Esophagus squamous epithelium (tissue), 5 donors: Measurements from ENCODE around the gene TNFAIP2. TPM values are rescaled to one million over a fixed set of nuclear protein-coding genes. Genes with fewer than 3 reads are reported as not detected.

ENCODE experiments used
- DNase-seq: peaks from one replicate; lab custom pipeline; 2025; lab: John Stamatoyannopoulos, UW
- H3K27ac ChIP-seq, 4 donors: fragments of 200-600 bp; sonication (generic); one replicate each; pipeline ENCODE4 v1.5.1; 2016 to 2019; ENCODE audit warnings: mild to moderate bottlenecking in 1 of 4
- H3K27me3 ChIP-seq, 4 donors: fragments of 200-600 bp; sonication (generic); 1 replicate in 3 of 4; 2 replicates in 1 of 4; pipeline versions ENCODE4 v1.5.1 to v1.6.0; 2017 to 2021; ENCODE audit warnings: antibody characterized with exemption in 1 of 4
- H3K36me3 ChIP-seq, 3 donors: fragments of 200-600 bp; sonication (generic); one replicate each; pipeline ENCODE4 v1.5.1; 2016 to 2019
- H3K4me1 ChIP-seq, 3 donors: fragments of 200-600 bp; sonication (generic); one replicate each; pipeline ENCODE4 v1.5.1; 2017 to 2019
- H3K4me3 ChIP-seq, 4 donors: fragments of 200-600 bp; sonication (generic); 1 replicate in 3 of 4; 2 replicates in 1 of 4; pipeline ENCODE4 v1.5.1; 2016 to 2019; ENCODE audit warnings: mild to moderate bottlenecking in 2 of 4, moderate library complexity in 1 of 4
- H3K9me3 ChIP-seq, 3 donors: fragments of 200-600 bp; sonication (generic); one replicate each; pipeline ENCODE4 v1.5.1; 2016 to 2019
- POLR2A ChIP-seq, 4 donors: fragments of 450-650 bp; IDR thresholded peaks; one replicate each; pipeline ENCODE4 v1.6.1; 2017; ENCODE audit warnings: antibody characterized with exemption in 4 of 4, mild to moderate bottlenecking in 4 of 4, moderate library complexity in 3 of 4
- WGBS, 2 donors: methylation state at CpG; one replicate each; pipeline ENCODE4 v1.1.5; 2018; 5-methylcytosine and 5-hydroxymethylcytosine counted together
- intact Hi-C: fragments of 100-400 bp; cut with DNase I; formaldehyde crosslinking; loops from one replicate; pipeline ENCODE4 v1.15.0; 2022
- total RNA-seq, 4 donors: library from RNA; depleted of rRNA; stranded (reverse); fragments of >200 nt; gene quantifications; one replicate each; pipeline ENCODE4 v1.1.0, GENCODE V29; 2016
- TF ChIP-seq, protein P1 (sequence below), 6 experiments: fragments of 450-650 bp in 4 of 6; fragments of 200-600 bp in 2 of 6; sonication (generic) in 2 of 6; IDR thresholded peaks; one replicate each; pipeline ENCODE4 v1.5.1; 2016 to 2019; ENCODE audit warnings: antibody characterized with exemption in 6 of 6, mild to moderate bottlenecking in 4 of 6, moderate library complexity in 4 of 6
- donor health status: DM: yes; HTN: yes; CAD: no.

The TNFAIP2 gene
- total RNA-seq, 4 donors from 2014 or later: 36.6 to 163 (median 130) TPM

DNA sequence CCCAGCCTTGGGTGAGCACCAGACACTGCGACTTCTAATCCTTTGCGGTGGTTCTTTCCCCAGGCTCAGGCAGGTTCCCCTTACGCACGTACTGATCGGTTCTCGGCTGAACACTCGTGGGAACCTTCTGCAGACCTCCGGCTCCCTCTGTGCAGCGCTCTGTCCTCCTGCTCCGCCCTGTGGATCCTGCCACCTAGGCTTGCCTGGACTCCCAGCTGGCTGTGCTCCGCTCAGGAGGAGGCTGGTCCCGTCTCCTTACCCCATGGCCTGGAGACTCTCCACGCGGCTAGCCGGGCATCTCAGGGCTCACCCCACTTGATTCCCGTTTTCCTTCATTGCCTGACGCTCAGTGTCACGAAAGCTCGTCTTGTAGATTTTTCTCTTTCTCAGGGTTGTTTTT is 34.7 kb downstream of the TNFAIP2 start:
- DNase-seq: no peak
- Histone ChIP-seq H3K4me1 (peaks cover 3 to 63% (median 10%) of the 10 kb centered on the region in 3 donors), H3K36me3 (no peaks in the 10 kb centered on the region), H3K27me3 (no peaks in the 10 kb centered on the region), H3K9me3 (no peaks in the 10 kb centered on the region), H3K4me3 (no peak overlapping the region), H3K27ac (no peak overlapping the region)
- intact Hi-C loops: no loop called here
- 90 to 93% methylated on average over 16 to 19 of the region's 19 CpGs for WGBS, 2 donors
- TF ChIP-seq POLR2A (IDR thresholded peaks at IDR 0.05): no peak
- TF ChIP-seq, protein P1, sequence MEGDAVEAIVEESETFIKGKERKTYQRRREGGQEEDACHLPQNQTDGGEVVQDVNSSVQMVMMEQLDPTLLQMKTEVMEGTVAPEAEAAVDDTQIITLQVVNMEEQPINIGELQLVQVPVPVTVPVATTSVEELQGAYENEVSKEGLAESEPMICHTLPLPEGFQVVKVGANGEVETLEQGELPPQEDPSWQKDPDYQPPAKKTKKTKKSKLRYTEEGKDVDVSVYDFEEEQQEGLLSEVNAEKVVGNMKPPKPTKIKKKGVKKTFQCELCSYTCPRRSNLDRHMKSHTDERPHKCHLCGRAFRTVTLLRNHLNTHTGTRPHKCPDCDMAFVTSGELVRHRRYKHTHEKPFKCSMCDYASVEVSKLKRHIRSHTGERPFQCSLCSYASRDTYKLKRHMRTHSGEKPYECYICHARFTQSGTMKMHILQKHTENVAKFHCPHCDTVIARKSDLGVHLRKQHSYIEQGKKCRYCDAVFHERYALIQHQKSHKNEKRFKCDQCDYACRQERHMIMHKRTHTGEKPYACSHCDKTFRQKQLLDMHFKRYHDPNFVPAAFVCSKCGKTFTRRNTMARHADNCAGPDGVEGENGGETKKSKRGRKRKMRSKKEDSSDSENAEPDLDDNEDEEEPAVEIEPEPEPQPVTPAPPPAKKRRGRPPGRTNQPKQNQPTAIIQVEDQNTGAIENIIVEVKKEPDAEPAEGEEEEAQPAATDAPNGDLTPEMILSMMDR (IDR thresholded peaks at IDR 0.05): no peak

DNA sequence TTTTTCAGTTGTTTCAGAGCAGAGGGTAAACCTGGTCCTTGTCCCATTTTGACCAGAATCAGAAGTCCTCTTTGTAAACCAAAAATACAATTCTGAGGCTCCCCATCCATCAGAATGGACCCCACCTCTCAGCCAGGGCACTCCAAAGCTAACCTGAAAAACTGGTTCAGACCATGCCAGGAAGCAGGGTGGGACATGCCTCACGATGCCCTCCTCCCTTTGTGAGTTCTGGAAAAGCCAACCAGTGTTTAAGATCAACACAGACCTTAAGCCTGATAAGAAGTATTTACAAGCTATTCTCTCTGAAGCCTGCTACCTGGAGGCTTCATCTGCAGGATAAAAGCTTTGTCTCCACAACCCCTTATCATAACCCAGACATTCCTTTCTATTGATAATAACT is 35.4 kb downstream of the TNFAIP2 start:
- H3K36me3 ChIP-seq: no peaks in the 10 kb centered on the region
- TF ChIP-seq, protein P1 (IDR thresholded peaks at IDR 0.05): no peak
- TF ChIP-seq POLR2A (IDR thresholded peaks at IDR 0.05): no peak
- H3K9me3 ChIP-seq: no peaks in the 10 kb centered on the region
- H3K4me1 ChIP-seq: peaks cover 3 to 63% (median 10%) of the 10 kb centered on the region in 3 donors
- intact Hi-C loops: no loop called here
- no peak overlapping the region for H3K4me3 ChIP-seq
- WGBS, 2 donors: 11 to 22% methylated on average over 1 of the region's 1 CpG
- no peak overlapping the region for H3K27ac ChIP-seq
- no peaks in the 10 kb centered on the region for H3K27me3 ChIP-seq
- no peak for DNase-seq

DNA sequence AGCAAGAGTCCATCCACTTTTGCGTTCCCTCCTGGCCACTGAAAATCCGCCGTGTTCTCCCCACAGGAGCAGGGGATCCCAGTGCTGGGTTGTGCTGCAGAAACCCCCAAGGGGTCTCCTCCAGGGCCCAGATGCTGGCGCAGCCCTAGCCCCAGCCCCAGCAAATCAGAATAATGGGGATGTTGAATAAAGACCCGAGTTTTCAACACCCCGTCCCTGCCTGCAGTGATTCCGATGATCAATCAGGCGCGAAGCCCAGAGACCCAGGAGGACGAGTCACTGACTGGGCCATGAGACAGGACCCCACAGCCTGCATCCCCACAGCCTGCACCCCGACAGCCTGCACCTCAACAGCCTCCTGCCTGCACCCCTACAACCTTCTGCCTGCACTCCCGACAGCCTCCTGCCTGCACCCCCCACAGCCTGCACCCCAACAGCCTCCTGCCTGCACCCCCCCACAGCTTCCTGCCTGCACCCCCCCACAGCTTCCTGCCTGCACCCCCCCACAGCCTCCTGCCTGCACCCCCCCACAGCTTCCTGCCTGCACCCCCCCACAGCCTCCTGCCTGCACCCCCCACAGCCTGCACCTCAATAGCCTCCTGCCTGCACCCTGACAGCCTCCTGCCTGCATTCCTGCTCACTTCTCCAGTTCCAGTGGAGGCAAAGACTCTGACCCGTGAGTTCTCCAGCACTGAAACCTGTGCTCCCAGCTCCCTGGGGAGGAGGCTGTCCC is 37.2 kb downstream of the TNFAIP2 start:
- 71 to 89% methylated on average over 4 to 5 of the region's 13 CpGs for WGBS, 2 donors
- intact Hi-C loops: no loop called here
- TF ChIP-seq, protein P1 (IDR thresholded peaks at IDR 0.05): no peak
- no peak for TF ChIP-seq POLR2A (IDR thresholded peaks at IDR 0.05)

DNA sequence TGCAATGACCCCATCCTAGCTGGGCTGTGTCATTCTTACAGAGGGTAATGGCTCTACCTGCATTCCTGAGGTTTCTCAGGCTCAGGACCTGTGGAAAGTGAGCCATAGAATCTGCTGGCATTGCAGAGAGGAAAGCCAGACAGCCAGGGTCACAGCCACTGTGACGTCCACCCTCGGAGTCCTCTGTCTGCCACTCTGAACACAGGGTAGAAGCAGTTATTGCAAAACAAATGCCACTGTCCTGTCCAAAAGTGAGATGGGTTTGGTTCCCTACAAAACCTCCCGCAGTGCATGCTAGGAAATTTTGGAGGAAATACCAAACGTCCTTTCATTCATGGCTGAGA is 37.8 kb downstream of the TNFAIP2 start:
- H3K9me3 ChIP-seq: no peaks in the 10 kb centered on the region
- no peak overlapping the region for H3K4me3 ChIP-seq
- intact Hi-C loops: no loop called here
- no peak for TF ChIP-seq POLR2A (IDR thresholded peaks at IDR 0.05)
- TF ChIP-seq, protein P1 (IDR thresholded peaks at IDR 0.05): no peak
- WGBS, 2 donors: 20 to 77% methylated on average over 2 to 4 of the region's 4 CpGs
- H3K36me3 ChIP-seq: no peaks in the 10 kb centered on the region
- H3K27me3 ChIP-seq: peaks cover 0 to 2% (median 0%) of the 10 kb centered on the region in 4 donors
- H3K4me1 ChIP-seq: peaks cover 3 to 47% (median 6%) of the 10 kb centered on the region in 3 donors
- H3K27ac ChIP-seq: no peak overlapping the region
- DNase-seq: no peak

More for the DNA sequence above, 37.2 kb downstream of the TNFAIP2 start:
- H3K9me3 ChIP-seq: no peaks in the 10 kb centered on the region
- H3K27ac ChIP-seq: no peak overlapping the region
- no peaks in the 10 kb centered on the region for H3K36me3 ChIP-seq
- H3K4me1 ChIP-seq: peaks cover 3 to 52% (median 8%) of the 10 kb centered on the region in 3 donors
- H3K27me3 ChIP-seq: no peaks in the 10 kb centered on the region
- no peak for DNase-seq
- no peak overlapping the region for H3K4me3 ChIP-seq

DNA sequence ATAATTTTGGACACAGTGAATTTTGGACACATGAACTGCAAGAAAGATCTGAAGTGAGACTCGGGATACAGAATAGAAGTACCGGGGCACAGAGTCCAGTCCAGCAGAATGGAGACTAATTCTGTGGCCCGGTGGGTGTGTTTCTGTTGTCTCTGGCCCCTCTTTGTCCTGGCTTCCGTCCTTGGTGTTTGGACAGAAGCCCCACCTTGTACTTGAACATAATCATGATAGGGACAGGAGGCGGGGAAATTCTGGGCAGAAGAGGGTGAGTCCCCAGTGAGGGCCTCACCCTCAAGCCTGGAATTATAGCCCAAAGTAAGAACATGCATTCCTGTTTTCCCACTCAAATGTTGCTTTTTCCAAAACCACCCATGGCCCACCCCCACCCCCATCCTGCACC is 39.9 kb downstream of the TNFAIP2 start:
- 89 to 91% methylated on average over 5 of the region's 5 CpGs for WGBS, 2 donors
- Histone ChIP-seq H3K36me3 (no peaks in the 10 kb centered on the region), H3K4me3 (no peak overlapping the region), H3K27ac (no peak overlapping the region), H3K9me3 (peaks cover 0 to 4% (median 0%) of the 10 kb centered on the region in 3 donors), H3K4me1 (peaks cover 3 to 36% (median 6%) of the 10 kb centered on the region in 3 donors), H3K27me3 (peaks cover 0 to 4% (median 0%) of the 10 kb centered on the region in 4 donors)
- no peak for DNase-seq
- intact Hi-C loops: no loop called here
- TF ChIP-seq, protein P1 (IDR thresholded peaks at IDR 0.05): no peak
- TF ChIP-seq POLR2A (IDR thresholded peaks at IDR 0.05): no peak
